Right atrium auricular region (tissue), 2 donors: ENCODE measurements around the gene CALML5. TPM values are rescaled to one million over a fixed set of nuclear protein-coding genes. Genes with fewer than 3 reads are reported as not detected.

Experiments used
- DNase-seq: peaks from one replicate; pipeline ENCODE4 v3.0.0-alpha.2; 2019; ENCODE audit warnings: low spot score
- H3K27ac ChIP-seq, 2 donors: fragments of 200-600 bp; sonication (generic); 1 replicate in 1 of 2; 2 replicates in 1 of 2; pipeline ENCODE4 v1.5.1; 2016 to 2019
- H3K27me3 ChIP-seq, 2 donors: fragments of 200-600 bp; sonication (generic); one replicate each; pipeline versions ENCODE4 v1.5.1 to v1.6.0; 2017 to 2019
- H3K36me3 ChIP-seq: fragments of 200-600 bp; sonication (generic); one replicate; pipeline ENCODE4 v1.5.1; 2016
- H3K4me1 ChIP-seq, 2 donors: fragments of 200-600 bp; sonication (generic); one replicate each; pipeline versions ENCODE4 v1.5.1 to v1.6.0; 2017 to 2019
- H3K4me3 ChIP-seq, 2 donors: fragments of 200-600 bp; sonication (generic); 1 replicate in 1 of 2; 2 replicates in 1 of 2; pipeline ENCODE4 v1.5.1; 2017 to 2019; ENCODE audit warnings: mild to moderate bottlenecking in 1 of 2, moderate library complexity in 1 of 2
- H3K9me3 ChIP-seq, 2 donors: fragments of 200-600 bp; sonication (generic); one replicate each; pipeline ENCODE4 v1.5.1; 2019
- total RNA-seq, 2 donors: library from RNA; depleted of rRNA; stranded (reverse); fragments of >200 nt; gene quantifications; one replicate each; pipeline ENCODE4 v1.1.0, GENCODE V29; 2016
- TF ChIP-seq, protein P1 (sequence below), 2 donors: fragments of 200-600 bp; sonication (generic); IDR thresholded peaks; one replicate each; pipeline ENCODE4 v1.5.1; 2019; ENCODE audit warnings: antibody characterized with exemption in 2 of 2

The CALML5 gene
- total RNA-seq, 2 donors from 2014 or later = not detected

- TF ChIP-seq, protein P1, sequence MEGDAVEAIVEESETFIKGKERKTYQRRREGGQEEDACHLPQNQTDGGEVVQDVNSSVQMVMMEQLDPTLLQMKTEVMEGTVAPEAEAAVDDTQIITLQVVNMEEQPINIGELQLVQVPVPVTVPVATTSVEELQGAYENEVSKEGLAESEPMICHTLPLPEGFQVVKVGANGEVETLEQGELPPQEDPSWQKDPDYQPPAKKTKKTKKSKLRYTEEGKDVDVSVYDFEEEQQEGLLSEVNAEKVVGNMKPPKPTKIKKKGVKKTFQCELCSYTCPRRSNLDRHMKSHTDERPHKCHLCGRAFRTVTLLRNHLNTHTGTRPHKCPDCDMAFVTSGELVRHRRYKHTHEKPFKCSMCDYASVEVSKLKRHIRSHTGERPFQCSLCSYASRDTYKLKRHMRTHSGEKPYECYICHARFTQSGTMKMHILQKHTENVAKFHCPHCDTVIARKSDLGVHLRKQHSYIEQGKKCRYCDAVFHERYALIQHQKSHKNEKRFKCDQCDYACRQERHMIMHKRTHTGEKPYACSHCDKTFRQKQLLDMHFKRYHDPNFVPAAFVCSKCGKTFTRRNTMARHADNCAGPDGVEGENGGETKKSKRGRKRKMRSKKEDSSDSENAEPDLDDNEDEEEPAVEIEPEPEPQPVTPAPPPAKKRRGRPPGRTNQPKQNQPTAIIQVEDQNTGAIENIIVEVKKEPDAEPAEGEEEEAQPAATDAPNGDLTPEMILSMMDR (IDR thresholded peaks at IDR 0.05) = no peak
- DNase-seq = no peak
- Histone ChIP-seq H3K36me3 (no peaks in the 10 kb centered on the region), H3K27ac (no peak overlapping the region), H3K9me3 (no peaks in the 10 kb centered on the region), H3K4me3 (no peak overlapping the region), H3K4me1 (no peaks in the 10 kb centered on the region), H3K27me3 (no peaks in the 10 kb centered on the region)
Measured at GRCh38 chr10:5515948-5516761, 16.8 kb upstream of the CALML5 start.

GRCh38 chr10:5514226-5514850 lies 15.0 kb upstream of the CALML5 start:
- DNase-seq = no peak
- TF ChIP-seq, protein P1 (IDR thresholded peaks at IDR 0.05) = no peak
- Histone ChIP-seq H3K27ac (no peak overlapping the region), H3K27me3 (no peaks in the 10 kb centered on the region), H3K9me3 (no peaks in the 10 kb centered on the region), H3K36me3 (no peaks in the 10 kb centered on the region), H3K4me3 (no peak overlapping the region), H3K4me1 (no peaks in the 10 kb centered on the region)

DNA sequence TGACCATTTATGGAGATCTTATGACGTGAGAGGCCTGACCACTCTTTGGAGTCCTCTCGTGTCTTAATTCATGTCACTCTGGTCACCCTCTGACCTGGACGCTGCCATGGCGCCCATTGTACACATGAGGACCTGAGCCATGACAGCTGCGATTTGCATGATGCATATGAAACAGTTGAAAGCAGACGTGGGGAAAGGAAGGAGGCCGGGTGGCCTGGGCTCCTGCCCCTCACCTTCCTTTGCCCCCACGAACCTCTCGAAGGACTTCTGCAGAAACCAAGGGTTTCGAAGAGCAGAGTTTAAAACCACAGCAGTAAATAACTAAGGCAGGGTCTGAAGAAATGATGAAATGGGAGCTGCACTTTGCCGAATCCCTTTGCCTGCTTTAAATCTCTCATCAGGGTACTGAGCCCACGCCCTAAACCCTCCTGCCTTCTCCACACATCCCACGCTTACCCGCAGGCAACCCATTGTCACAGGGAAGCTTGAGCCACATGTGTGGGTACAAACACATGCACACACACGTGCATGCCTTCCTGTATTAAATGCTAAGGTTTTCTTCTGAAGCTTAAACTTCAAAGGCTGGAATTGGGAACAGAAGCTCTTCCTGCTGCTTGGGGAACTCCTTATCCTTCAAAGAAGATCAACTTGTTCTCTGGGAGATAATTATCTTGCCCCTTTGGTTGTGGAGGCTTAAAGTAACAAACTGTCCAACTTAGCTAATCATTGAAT lies 13.7 kb upstream of the CALML5 start:
- TF ChIP-seq, protein P1 (IDR thresholded peaks at IDR 0.05) = no peak
- H3K4me1 ChIP-seq = no peaks in the 10 kb centered on the region
- H3K36me3 ChIP-seq = no peaks in the 10 kb centered on the region
- H3K27ac ChIP-seq = no peak overlapping the region
- H3K27me3 ChIP-seq = no peaks in the 10 kb centered on the region
- no peak for DNase-seq
- H3K4me3 ChIP-seq = no peak overlapping the region
- no peaks in the 10 kb centered on the region for H3K9me3 ChIP-seq

DNA sequence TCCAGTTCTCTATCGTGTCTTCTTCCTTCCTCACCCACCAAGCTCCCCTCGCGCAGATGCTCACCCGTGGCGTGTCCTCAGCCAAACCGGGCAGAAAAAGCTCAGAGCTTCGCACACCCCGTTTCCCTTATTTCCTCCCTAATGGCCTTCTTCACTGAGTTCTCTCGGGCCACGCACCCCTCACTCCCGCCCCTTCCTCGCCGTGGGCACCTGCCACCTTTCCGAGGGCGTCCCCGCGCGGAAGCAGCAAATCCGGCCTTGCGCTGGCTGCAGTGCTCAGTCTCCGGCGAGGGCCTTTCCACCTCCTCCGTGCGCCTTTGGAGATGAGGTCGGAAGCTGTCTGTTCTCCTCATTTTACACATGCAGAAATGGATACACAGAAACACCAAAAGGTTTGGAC lies 13.0 kb upstream of the CALML5 start:
- H3K27ac ChIP-seq = no peak overlapping the region
- TF ChIP-seq, protein P1 (IDR thresholded peaks at IDR 0.05) = no peak
- H3K4me1 ChIP-seq = no peaks in the 10 kb centered on the region
- H3K36me3 ChIP-seq = no peaks in the 10 kb centered on the region
- no peaks in the 10 kb centered on the region for H3K9me3 ChIP-seq
- H3K27me3 ChIP-seq = no peaks in the 10 kb centered on the region
- no peak for DNase-seq
- no peak overlapping the region for H3K4me3 ChIP-seq

DNA sequence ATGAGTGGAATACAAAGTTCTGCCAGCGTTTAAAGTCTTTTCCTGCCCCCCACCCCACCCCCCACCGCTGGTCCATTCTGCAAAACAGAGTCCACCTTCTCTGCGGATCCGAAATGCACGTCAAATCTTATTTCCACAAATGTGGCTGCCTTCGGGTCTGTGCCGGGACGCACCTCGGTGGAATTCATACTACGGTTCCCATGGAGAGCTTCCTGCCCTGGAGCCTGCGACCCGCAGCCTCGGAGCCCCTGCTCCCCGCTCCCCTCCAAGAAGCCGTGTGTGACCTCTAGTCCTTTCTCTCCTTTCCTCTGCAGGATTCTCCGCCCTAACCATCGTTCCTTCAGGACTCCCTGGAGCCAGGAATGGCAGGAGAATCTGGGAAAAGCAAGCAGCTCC lies 12.5 kb upstream of the CALML5 start:
- H3K27ac ChIP-seq = no peak overlapping the region
- no peaks in the 10 kb centered on the region for H3K27me3 ChIP-seq
- no peaks in the 10 kb centered on the region for H3K9me3 ChIP-seq
- DNase-seq = no peak
- H3K36me3 ChIP-seq = no peaks in the 10 kb centered on the region
- no peak overlapping the region for H3K4me3 ChIP-seq
- TF ChIP-seq, protein P1 (IDR thresholded peaks at IDR 0.05) = no peak
- no peaks in the 10 kb centered on the region for H3K4me1 ChIP-seq
